Midbrain (tissue), 1 donor: ENCODE results near the gene ADTRP.

Source experiments
- DNase-seq: peaks from one replicate; lab custom pipeline; 2025; lab: John Stamatoyannopoulos, UW

The ADTRP gene

DNA sequence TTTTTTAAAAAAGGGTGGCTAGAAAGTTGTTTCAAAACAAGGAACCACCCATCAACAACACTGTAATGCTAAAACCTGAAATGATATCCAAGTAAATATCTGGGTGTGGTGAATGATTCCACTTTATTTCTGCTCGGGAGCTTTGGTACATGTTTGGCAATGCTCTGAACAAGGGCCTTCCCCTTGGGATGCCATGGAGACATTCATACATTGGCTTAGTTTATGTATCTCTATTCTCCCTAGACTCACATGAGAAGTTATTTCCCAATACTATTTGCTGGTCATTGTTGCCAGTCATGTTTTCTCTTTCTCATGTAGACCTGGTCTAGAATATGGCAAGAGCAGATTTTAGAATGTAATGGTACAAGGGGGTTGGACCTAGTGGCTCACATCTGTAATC lies 22.9 kb downstream of the ADTRP start:
- no peak for DNase-seq

DNA sequence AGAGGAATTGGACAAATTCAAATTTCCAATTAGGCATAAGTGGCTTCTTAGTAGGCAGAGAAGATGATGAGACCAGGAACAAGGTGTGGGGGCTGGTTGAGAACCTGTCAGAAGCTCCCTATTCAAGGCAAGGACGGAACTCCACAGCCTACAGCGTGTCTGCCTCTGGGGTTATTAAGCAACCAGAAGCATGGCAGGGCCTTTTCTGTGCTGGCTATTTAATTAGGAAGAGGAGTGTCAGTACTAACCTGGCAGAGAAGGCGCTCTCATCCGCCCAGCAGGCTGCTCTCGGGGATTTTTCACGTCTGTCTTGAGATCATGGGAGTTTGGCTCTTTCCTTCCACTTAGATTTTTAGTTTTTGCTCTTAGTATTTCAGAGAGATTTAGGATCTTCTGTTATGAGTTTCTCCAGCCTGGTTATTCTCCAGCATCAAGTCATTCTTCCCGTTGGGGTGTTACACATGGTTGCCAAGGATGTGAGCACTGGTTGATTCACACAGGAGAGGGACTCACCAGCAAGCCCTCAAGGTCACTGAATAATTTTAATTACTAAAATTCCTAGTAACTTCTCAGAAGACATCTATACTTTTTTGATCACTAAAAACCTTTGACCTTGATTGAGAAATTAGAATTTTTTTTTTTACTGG lies 23.9 kb downstream of the ADTRP start:
- no peak for DNase-seq

GRCh38 chr6:11753798-11754197 lies 24.8 kb downstream of the ADTRP start:
- no peak for DNase-seq

- DNase-seq: no peak
These were observed 26.2 kb downstream of the ADTRP start for GRCh38 chr6:11752360-11752759.

DNA sequence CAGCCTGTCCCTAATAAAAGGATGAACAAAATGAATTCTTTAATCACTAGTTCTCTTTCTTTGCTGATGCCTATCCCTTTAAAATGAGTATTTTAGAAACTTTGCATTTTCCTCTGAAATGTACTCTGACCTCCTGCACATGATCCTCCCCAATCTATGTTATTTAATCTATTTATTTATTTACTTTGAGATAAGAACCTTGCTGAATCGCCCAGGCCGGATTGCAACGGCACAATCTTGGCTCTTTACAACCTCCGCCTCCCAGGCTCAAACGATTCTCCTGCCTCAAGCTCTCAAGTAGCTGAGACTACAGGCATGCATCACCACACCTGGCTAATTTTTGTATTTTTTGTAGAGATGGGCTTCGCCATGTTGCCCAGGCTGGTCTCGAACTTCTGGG lies 27.9 kb downstream of the ADTRP start:
- DNase-seq: no peak

DNA sequence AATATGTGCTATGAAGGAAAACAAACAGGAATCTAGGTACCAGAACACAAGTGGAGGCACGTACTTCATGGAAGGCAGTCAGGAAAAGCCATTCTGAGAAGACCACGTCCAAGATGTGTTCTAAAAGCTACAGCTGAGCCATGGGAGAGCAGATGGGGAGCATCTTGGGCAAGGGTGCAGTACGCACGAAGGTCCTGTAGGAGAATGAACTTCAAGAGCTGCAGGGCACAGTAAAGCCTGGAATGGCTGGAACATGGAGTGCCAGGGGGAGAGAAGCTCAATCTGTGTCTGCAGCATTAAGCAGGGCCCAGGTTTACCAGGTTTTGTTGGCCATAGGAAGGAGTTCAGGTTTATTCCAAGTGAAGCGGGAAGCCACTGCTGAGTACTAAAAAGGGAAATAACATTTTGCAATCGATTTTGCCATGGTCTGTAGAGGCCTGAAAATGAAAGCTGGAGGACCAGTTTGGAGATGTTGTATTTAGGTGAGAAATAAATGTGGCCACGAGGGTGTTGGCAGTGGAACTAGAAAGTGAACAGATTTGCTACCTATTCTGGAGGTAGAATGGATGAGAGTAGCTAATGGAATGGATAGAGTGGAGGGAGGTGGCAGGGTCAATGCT lies 29.9 kb downstream of the ADTRP start:
- no peak for DNase-seq

GRCh38 chr6:11747021-11747420 lies 31.6 kb downstream of the ADTRP start:
- no peak for DNase-seq

DNA sequence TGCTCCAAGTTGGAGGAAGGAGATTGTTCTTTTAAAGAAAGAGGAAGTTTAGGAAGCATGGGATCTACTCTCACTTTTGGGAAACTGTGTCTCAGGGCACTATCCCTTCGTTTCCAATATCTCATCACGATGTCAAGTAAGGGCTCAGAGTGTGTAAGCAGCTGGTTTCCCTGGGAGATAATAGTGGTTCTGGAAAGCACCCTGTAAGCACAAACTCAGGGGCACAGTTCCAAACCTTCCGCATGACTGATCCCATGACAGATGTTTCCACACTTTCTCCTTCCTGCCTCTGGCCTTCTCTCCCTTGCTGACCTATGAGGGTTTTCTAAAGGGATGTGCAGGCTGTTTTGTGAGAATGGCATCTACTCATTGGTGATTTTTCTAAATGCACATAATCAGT lies 33.9 kb downstream of the ADTRP start:
- DNase-seq: no peak

- no peak for DNase-seq
These were observed 34.5 kb downstream of the ADTRP start for GRCh38 chr6:11744101-11744500.

DNA sequence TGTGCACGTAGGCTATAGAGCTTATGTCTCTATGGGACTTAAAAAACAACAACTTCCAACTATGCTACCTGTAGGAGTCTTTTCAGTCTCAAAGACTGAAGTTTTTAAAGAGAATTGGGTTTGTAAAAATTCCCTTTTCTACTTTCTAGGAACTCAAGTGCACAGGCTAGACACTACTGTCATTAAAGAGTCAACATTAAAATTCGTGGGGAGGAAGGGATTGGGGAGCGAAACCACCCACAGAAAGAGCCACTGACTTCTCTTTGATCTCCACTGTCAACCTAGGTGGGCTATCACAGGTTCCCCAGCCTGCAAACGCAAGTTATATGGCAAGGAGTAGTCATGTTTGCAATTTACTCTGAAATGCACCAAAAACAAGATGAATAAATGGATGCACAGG lies 37.7 kb downstream of the ADTRP start:
- DNase-seq: no peak

GRCh38 chr6:11738661-11739375 lies 39.8 kb downstream of the ADTRP start:
- DNase-seq: no peak

GRCh38 chr6:11738234-11738633 lies 40.4 kb downstream of the ADTRP start:
- no peak for DNase-seq

GRCh38 chr6:11736601-11737000 lies 42.0 kb downstream of the ADTRP start:
- DNase-seq: no peak

DNA sequence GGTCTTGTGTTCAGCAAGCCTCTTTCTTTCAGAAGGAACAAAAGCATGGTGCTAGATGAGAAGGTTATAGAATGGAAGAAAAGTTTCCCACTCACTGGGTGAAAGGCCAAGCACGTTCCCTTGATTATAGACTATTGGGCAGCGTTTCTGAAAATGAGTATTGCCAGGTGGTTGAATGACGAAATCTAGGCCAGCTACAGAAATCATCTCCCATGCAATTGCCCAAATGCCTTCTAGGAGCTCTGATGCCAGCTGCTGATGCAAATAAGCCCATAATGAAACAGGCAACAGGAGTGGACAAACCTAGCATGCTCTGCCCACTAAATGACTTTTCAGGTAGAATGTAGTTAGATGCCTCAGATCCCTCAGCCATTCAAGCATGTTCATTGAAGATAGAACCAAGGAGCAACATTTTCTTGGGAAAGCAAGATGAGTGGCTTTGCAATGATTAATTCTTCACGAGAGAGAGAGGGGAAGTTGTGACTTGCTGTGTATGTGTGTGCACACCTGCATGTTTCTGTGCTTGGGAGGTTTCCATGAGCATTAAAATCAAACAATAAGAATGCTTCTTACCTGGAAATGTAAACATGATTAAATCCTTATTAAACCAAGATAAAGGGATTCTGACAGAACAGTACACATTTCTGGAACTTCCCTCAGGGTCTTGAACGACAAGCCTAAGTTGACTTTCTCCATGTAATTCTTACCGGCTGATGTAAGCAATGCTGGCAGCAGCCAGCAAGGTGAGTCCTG lies 43.6 kb downstream of the ADTRP start:
- DNase-seq: no peak

- DNase-seq: peak; percentile 41
These were observed 46.5 kb downstream of the ADTRP start for GRCh38 chr6:11732036-11732631.

DNA sequence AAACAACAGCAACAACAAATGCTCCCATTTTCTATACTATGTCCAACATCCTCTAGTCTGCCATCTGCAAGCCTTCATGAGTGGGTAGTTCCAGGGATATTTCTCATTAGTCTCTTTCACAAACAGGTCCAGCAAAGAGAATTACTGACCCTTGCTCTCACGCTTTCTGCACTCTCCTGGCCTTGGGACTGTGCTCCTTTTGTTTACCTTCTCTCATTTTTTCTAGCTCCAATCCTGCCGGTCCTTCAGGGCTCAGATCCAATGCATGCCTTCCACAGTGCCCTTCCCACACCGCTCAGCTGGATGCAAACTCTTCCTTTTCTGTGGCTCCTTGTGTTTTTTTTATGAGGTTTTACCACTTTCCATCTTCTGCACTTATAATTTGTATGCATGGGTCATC lies 47.2 kb downstream of the ADTRP start:
- no peak for DNase-seq

GRCh38 chr6:11730641-11731040 lies 48.0 kb downstream of the ADTRP start:
- DNase-seq: no peak

DNA sequence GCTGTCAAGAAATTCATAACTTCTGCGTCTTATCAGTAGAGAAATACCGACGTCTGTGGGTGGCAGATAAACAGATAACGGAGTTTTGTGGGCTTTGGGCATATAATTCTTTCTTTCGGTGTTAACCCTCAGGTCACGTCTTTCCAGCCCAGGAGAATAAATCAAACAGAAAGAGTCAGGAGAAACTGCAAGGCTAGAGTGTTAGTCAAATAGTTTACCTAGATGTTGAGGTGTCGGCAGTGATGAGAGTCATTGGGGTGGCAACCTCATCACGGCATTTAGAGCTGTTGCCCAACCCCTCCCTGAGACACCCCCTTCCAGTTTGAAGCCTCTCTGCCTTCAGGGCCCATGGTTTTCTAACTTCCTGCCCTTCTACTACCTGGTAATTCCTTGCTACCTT lies 49.5 kb downstream of the ADTRP start:
- no peak for DNase-seq

DNA sequence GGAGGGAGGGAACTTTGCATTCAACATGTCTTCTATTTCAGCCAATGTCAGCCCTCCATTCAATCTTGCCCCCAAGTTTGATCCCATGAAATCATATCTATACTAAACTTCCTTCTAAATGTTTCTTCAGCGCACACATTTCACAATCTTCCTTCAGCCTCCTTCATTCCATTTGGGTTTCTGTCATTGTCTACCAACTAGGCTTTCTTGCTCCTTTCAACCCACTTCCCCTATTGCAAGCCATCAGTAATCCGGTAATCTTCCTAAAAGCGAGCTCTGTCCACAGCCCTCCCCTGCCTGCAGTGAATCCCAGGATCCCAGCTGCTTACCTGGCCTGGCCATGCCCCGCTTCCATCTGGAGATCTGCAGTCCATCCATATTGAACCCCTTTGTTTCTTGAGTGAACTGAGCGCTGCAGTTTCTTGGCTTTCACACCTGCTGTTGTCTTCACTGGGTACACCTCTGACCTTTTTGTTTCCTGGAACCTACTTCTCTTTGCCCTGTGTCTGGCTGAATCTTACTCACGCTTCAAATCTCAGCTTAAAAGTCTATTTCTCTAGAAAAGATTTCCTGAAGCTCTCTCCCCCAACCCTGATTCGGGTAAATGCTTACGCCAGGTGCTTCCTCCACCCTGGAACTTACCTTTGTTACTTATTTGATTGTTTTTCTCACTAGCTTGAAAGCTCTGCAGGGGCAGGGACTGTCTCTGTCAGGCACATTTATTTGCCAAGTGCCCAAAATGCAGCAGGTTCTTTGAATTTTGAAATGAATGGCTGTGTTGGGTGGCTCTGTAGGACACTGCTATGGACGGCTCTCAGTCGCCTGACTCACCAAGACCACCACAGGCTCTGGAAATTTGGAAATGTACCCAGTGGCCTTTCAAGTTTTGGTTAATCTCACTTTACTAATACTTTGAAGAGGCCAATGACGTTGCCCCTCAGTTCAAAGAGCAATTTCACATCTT lies 50.3 kb downstream of the ADTRP start:
- no peak for DNase-seq

GRCh38 chr6:11727346-11727997 lies 51.1 kb downstream of the ADTRP start:
- DNase-seq: no peak

- DNase-seq: no peak
These were observed 54.3 kb downstream of the ADTRP start for GRCh38 chr6:11724286-11724685.
